ENCODE measurements around the gene MYO3B.

DNA sequence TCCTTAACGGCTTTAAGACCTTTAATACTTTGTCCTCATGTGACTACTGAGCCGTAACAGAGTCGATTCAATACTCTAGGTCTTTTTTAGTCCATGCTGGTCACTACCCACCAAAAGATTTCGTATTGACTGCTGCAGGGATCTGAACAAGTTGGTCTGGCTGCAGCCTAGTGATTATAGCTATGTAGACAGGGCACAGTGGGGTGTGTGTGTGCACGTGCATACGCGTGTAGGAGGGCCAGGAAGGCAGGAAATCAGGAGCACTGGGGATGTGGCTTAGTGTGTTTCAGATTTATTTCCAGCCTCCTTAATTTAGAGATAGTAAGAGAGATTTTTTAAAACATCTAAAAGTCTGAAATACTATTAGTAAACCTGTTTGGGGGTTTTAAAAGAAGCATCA is 161.4 kb downstream of the MYO3B start:
- no peak for TF ChIP-seq POLR2A (IDR thresholded peaks at IDR 0.05; ENCODE audit: low read length)
- no peak for TF ChIP-seq GATA1 (IDR thresholded peaks at IDR 0.05; ENCODE audit: low read depth, low read length)
